ENCODE results near the gene OR2A12.
"Not testable (repeated sequence)": the region's sequence is repeated elsewhere in the genome, so short reads cannot be mapped to it uniquely, and the experiment has no call there.

The OR2A12 gene, protein sequence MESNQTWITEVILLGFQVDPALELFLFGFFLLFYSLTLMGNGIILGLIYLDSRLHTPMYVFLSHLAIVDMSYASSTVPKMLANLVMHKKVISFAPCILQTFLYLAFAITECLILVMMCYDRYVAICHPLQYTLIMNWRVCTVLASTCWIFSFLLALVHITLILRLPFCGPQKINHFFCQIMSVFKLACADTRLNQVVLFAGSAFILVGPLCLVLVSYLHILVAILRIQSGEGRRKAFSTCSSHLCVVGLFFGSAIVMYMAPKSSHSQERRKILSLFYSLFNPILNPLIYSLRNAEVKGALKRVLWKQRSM

DNA sequence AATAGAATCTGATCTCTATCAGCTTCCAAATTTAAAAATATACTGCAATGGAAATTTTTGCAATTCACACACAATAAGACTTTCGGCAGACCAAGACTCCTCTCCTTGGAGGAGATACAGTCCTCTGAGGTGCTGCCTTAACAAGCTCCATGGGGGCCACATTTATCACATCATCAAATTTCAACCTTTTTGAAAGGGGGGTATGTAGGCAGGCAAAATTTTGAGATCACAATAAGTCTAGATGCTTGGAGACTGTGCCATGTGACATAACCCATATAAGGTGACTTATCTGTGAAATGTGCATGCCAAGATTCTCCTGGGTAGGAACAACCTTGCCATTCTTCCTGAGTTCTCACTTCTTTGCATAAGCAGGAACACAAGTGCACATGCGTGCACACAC is at the start of gene OR2A12:
TSS of gene OR2A12 (plus strand) at position 301 of the 400 bp plus-strand sequence. CDS start 8,830 bp downstream, outside the sequence.
- DNase-seq: no peak

DNA sequence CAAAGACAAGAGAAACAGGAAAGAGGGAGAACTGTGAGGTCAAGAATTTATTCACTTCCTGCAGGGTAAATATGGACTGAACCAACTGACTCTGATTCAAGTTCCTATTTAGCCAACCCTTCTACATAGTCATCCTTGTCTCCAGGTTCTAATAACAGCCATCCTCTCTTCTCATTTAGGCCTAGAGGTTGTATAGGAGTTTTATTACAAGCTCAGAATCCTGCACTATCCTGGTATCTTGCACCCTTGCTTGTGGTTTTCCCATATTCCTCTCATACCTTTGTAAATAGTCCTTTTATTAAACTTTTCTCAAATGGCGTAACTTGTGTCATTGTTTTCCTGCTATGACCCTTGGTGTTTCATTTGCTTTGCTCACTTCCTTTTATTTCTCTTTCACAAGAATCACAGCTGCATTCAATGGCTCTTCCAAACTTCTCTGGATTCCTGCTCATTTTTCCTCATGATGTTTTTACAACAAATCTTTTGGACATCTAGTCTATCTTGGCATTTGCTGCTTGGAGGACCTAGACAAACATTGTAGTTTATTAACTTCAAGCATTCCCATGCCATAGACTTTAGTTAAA is 49.7 kb upstream of the OR2A12 start:
- DNase-seq: no peak

DNA sequence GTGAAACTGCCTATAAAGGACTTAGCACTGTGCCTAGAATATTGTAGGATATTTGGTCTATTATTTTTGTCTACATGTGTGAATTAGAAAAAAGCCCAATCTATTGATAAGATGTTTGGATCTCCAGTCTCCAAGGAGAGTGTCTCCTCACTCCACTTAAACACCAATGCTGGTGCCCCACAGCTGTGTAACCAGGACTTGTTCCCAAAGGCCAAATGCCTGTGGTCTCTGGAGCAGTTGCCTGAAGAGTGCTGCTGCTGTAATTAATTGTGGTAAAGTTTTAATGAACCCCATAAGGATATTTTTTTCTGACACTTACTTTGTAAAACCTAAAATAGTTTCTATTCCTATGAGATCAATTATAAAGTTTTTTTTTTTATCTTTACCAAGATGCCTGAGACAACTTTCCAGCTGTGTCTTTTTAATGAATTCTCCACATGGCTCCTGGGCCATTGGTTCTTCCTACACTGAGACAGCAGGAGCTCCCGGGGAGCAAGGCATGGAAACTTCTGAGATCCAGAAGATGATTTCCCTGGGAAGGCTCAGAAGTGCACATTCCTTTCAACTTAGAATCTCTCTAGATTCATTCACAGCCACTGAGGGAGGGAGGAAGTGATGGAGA is 48.6 kb upstream of the OR2A12 start:
- no peak for DNase-seq

DNA sequence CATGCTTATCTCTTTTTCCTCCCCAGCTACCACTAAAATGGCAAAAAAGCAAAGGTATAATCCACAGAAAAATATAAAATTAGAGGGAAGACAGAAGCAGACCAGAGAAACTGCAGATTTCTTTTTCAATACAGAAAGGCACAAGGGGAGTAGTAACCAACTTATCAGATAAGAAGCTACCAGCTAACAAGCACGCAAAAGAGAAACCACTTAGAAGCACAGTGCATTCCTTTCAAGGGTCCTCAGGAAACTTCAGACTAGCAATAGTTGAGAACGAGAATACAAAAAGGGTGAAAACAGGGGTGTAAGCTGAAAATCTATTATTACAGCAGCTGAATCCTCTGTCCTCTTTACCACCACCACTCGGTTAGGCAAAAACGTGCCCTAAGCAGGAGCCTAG is 47.2 kb upstream of the OR2A12 start:
- no peak for DNase-seq

DNA sequence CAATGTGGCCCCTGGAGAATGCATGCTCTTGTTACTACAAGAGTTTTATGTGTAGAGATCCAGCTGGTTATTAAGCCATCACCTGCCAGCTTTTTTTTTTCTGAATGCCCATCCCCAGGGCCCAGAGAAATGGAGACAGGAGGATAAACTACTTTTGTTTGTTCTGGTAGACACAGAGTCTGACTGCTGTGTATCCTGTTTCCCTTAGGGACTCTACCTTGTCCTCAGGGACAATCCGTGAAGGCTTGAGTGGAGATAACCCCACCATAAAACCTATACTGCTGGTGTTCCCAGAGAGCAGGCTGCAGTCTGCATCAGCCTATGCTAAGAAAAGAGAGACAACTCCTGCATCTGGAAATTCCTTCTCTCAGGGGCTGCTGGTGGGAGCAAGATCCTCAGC is 37.4 kb upstream of the OR2A12 start, which contains the start of gene OR2A5:
TSS of gene OR2A5 (plus strand) at position 301 of the 400 bp plus-strand sequence. CDS start 1,454 bp downstream, outside the sequence.
- DNase-seq: no peak

DNA sequence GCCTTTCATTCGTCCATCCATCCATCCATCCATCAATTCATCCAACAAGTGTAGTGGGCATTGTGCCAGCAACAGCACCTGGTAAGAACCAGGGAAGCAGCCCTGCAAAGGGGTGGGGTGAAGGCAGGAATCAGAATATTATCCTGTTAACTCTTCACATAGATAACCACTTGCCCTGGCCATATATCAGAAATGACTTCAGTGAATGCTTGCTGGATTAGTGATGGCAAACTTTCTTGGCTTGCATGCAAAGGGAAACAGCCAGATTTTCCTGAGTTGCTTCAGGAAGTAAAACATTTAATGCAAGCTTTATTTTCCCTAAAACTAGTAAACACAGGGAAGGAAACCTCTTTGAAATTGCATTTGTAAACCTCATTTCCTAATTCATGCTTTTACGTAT is 36.6 kb upstream of the OR2A12 start:
- DNase-seq: no peak

DNA sequence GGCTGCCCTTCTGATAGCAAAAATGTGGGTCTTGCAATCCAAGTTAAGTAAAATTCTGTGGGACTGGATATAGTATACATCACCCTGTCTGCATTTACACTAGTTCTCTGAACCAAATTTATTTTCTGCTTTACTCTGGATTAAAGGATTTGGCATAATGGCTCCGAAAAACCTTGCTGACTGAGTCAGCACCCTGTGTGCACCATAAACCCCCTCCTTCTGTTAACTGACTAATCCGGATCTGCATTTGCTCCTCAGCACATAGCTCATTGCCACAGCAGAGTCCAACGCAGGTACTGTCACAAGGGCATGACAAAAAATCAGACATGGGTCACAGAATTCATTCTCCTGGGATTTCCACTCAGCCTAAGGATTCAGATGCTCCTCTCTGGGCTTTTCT is 36.0 kb upstream of the OR2A12 start:
- DNase-seq: no peak

DNA sequence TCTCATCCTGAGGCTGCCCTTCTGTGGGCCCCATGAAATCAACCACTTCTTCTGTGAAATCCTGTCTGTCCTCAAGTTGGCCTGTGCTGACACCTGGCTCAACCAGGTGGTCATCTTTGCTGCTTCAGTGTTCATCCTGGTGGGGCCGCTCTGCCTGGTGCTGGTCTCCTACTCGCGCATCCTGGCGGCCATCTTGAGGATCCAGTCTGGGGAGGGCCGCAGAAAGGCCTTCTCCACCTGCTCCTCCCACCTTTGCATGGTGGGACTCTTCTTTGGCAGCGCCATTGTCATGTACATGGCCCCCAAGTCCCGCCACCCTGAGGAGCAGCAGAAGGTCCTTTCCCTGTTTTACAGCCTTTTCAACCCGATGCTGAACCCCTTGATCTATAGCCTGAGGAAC is 35.2 kb upstream of the OR2A12 start:
- not testable (repeated sequence) for DNase-seq

DNA sequence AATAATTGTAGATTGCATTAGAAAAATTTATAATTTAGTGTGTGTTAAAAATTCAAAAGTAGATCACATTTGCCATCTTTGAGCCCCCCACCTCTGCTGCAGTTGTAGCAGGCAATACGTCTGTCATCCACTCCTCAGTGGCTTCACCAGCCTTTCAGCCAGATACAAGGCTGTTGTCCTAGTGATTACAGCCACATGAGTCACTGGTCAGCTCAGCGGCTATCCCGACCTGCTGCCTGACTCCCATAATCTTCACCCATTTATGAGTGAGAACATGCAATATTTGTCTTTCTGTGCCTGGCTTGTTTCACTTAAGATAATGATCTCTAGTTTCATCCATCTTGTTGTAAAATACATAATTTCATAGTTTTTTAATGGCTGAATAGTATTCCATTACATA is 28.1 kb upstream of the OR2A12 start:
- no peak for DNase-seq

DNA sequence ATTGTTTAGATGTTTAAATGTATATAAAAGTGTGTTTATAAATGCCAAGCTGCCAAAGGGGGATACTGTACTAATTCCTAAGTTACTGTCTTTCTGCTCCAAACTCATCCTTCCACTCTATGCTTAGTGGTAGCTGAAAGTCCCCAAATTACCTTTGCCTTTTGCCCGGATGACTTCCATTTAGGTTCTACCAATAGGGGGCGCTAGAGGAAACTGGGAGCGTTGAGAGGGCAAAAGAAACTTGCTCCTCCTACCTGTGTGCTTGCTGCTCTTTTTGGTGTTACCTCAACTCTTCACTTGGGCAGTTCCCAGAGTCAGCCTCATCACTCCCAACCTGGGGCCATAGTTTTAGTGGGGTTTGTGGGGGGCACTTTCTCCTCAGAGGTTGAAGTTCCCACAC is 22.4 kb upstream of the OR2A12 start:
- DNase-seq: no peak

DNA sequence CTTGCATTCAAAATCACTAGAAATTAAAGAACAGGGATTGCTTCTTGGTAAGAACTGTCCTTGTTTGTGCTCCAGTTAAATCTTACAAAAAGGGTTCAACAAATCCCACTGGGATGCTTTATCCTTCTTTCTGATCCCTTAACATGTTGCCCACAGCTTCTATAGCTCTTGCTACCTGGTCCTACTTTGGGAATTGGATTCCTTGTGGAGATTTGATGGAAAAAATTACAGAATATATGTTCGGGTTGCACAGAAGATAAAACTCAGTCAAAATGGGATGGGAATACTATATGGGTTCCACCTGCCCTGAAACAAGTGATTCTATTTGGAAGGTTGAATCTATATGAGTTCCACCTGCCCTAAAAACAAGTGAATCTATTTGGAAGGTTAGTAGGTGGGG is 16.6 kb upstream of the OR2A12 start, which contains the start of gene OR2A25:
TSS of gene OR2A25 (plus strand) at position 301 of the 400 bp plus-strand sequence. CDS start 4,409 bp downstream, outside the sequence.
- no peak for DNase-seq

DNA sequence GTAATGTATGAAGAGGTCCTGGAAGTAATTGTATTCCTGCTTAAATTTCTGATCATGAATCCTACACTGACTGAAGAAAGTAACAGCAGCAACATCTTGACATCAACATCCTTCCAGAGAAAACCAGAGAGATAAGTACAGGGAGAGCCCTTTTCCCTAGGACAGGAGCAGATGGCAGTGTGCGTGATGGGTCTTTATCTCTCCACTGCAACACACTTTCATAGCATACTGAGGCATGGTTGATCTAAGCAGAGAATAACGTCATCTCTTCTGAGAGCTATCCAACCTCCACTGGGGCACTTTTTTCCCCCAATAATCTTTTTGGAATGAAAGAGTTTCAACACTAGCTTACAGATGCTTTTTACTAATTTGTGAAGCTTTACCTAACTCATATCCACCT is 16.1 kb upstream of the OR2A12 start:
- no peak for DNase-seq

DNA sequence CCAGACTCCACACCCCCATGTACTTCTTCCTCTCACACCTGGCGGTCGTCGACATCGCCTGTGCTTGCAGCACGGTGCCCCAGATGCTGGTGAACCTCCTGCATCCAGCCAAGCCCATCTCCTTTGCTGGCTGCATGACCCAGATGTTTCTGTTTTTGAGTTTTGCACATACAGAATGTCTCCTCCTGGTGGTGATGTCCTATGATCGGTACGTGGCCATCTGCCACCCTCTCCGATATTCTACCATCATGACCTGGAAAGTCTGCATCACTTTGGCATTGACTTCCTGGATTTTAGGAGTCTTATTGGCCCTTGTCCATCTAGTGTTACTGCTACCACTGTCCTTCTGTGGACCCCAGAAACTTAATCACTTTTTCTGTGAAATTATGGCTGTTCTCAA is 11.7 kb upstream of the OR2A12 start:
- DNase-seq: no peak

DNA sequence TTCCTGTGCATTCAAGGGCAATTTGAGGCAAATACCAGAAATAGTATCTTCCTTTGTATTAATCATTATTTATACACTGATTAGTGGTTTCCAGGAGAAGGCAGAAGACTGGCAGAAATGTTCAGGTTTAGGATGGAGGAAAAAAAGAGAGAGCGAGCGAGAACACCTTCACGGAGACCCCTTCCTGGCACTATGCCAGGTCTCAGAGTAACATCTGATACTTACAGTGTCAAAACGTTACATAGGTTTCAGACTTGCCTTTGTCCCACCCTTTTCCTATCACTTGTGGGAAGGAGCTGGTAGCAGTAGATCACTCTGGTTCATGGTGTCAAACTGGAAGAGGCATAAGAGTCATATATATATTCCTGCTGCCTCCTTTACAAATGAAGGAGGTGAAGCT is 652 bp downstream of the OR2A12 start:
- no peak for DNase-seq

DNA sequence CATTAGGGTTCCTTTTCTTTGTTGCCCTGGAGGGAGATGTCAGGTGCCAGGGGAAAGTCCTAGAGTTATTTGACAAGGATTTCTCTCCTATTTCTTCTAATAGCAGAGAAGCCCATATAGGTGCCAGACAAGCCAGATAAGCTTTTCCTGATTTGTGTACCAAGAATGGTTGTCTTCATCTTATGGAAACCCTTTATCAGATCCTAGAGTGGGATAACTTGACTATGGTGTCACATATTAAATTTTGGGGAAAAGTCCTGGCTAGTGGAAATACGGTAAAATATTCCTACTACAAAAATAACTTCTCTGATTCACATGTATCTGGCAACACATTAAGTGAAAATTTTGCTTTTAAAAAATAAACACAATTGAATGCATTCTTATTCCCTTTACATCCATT is 1.2 kb downstream of the OR2A12 start:
- no peak for DNase-seq

DNA sequence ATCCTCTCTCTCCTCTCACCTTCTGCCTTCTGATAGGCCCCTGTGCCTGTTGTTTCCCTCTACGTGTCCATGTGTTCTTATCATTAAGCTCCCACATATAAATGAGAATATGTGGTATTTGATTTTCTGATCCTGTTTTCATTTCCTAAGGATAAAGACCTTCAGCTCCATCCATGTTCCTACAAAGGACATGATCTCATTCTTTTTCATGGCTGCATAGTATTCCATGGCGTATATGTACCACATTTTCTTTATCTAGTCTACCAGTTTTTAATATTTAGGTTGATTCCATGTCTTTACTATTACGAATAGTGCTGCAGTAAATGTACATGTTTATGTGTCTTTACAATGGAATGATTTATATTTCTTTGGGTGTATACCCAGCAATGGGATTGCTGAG is 4.6 kb downstream of the OR2A12 start:
- no peak for DNase-seq

DNA sequence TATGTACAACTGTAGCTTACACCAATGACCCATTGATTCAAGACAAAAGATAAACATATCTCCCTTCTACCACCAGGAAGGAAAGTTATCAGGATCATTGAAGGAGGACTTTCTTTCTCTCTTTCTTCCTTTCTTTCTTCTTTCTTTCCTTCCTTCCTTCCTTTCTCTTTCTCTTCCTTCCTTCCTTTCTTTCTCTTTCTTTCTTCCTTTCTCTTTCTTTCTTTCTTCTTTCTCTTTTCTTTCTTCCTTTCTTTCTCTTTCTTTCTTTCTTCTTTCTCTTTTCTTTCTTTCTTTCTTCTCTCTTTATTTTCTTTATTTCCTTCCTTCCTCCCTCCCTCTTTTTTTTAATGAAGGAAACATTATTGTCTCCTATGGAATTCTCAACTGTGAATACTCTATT is 12.7 kb downstream of the OR2A12 start:
- no peak for DNase-seq

DNA sequence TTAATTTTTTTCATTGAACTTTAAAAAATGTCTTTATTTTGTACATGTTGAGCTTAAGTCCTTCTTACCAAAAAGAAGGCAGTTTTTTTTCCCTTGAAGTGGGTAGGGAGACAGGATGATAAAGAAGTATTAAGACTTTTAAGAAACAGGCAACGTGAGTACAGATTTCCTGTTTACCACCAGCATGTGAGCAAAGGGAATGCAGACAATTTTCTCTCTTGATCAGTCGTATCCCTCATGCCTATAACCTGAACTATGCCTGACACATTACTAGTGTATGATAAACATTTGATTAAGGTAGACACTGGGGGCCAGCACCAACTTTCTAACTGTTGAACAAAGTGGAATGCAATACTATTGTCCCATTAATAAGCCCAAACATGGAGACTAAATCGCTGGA is 14.5 kb downstream of the OR2A12 start:
- DNase-seq: no peak

DNA sequence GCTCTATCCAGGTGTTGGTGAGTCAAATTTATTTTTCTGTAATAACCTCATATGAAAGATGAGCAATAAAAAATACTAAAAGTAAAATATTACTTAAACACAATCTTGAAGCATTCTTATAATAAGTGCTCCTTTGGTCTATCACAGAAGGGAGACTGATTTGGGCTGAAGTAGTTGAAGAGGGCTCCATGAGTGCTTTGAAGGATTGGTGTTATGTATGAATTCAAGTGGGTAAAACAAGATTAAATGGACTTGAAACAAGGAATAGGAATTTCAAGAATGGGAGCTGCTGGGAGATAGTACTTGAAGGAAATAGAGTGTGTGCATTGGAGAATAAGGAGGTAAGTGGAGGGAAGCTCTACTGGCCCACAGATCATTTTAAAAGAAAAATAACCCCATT is 16.0 kb downstream of the OR2A12 start:
- DNase-seq: no peak

DNA sequence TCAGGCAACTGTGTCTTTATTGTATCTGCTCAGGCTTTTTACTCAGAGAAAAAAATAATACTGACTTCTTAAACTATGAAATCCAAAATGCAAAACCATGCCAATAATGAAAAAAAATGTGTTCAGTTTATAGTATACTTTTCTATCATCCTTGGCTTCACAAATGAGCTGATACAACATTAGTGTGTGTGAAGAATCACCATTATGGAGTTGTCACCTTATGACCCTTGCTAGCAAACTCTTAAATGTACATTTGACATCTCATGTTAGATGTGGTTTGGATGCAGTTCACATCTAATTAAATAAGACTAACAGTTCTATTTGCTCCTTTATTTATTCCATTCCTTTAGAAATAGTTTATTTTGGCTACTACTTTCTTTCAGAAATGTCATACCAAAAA is 19.1 kb downstream of the OR2A12 start:
- no peak for DNase-seq

DNA sequence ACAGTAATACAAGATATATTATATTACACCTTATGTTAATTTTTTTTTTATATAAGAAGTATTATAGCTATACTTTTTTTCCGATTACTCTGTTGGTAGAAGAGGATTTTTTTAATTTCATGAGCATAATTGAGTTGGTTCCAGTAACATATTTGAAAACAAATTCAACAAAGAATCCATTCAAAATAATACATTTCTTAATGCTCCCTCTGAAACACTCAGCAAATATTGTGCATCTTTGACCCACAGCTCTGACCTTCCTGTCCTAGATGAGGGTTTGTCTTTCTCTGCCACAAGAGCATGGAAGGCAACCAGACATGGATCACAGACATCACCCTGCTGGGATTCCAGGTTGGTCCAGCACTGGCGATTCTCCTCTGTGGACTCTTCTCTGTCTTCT is 23.2 kb downstream of the OR2A12 start, which contains the start of gene OR2A2:
TSS of gene OR2A2 (plus strand) at position 301 of the 400 bp plus-strand sequence. CDS start at position 301, 0 bp downstream.
- DNase-seq: no peak

DNA sequence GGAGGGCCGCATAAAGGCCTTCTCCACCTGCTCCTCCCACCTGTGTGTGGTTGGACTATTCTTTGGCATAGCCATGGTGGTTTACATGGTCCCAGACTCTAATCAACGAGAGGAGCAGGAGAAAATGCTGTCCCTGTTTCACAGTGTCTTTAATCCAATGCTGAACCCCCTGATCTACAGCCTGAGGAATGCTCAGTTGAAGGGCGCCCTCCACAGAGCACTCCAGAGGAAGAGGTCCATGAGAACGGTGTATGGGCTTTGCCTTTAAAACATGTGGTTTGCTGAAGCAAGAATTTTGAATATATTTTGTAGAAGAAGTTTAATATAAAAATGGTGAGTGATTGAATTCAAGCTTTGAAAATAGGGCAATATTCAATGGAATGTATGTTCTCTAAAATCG is 24.2 kb downstream of the OR2A12 start:
- DNase-seq: no peak

DNA sequence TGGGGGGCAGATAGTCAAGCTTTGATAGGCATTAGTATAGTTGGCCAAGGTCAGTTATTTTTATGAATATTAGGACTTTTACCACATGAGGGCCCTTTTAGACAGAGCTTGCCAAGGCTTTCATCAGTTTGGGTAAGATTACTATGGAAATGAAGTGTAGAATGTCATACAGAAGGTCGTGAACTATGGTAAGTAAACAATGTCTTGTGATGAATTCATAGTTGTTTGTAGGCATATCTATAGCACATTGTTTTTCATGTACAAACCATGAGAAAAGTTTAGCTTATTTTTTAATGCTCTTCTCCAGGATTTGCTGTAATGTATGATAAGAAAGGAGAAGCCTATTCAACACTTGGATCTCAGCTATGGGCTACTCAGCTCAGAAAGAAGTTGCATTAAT is 27.6 kb downstream of the OR2A12 start:
- DNase-seq: no peak

DNA sequence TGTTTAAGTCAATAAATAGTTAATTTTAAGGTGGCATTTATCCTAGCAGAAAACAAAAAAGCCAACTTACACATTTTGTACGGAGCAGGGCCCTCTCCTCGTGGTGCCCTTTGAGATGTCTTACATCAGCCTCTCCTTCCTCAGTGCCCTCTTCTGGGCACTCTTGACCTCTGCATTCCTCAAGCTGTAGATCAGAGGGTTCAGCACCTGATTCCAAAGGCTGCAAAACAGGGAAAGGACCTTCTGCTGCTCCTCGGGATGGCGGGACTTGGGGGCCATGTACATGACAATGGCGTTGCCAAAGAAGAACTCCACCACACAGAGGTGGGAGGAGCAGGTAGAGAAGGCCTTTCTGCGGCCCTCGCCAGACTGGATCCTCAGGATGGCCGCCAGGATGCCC is 32.3 kb downstream of the OR2A12 start:
- no peak for DNase-seq

Measured in NCI-H526 (cell line).